GM12878 (cell line): ENCODE measurements around the gene FABP7. TPM values are rescaled to one million over a fixed set of nuclear protein-coding genes. Genes with fewer than 3 reads are reported as not detected.

Experiments used
- ATAC-seq: fragments of 200-7000 bp; cut with Tn5 transposase; 3 replicates; pipeline ENCODE4 v1.9.1; 2020; ENCODE audit warnings: mild to moderate bottlenecking, moderate library complexity
- BruUV-seq: library from RNA; stranded (reverse); fragments of 400-500 nt; replicated peaks from 2 replicates; lab custom pipeline; 2021; lab: Mats Ljungman, UMichigan
- CTCF ChIA-PET: fragments of 300-600 bp; sonication (Branson Sonifier 250); formaldehyde crosslinking; extraction: SDS; loops from one replicate; lab custom pipeline; 2021; ENCODE audit warnings: inconsistent platforms; lab: Yijun Ruan, JAX
- POLR2A ChIA-PET: fragments of 350-600 bp; formaldehyde crosslinking; extraction: SDS; loops from one replicate; lab custom pipeline; 2021; ENCODE audit warnings: inconsistent platforms; lab: Charles Lee
- RAD21 ChIA-PET: fragments of 300-600 bp; sonication (Branson Sonifier 250); formaldehyde crosslinking; loops from one replicate; lab custom pipeline; 2023; ENCODE audit warnings: antibody characterized with exemption; ENCODE audit not compliant: unreplicated experiment; lab: Charles Lee
- SMC1A ChIA-PET: fragments of 300-600 bp; sonication (Branson Sonifier 250); formaldehyde crosslinking; loops from one replicate; lab custom pipeline; 2023; ENCODE audit not compliant: unreplicated experiment, uncharacterized antibody; lab: Charles Lee
- DNase-seq: peaks from one replicate; pipeline ENCODE4 v3.0.0-alpha.2; 2011; ENCODE audit warnings: low read depth, low spot score
- FAIRE-seq: peaks from 3 replicates; lab custom pipeline; 2011; peaks lifted over from hg19 to GRCh38; lab: Jason Lieb, UNC
- H2AFZ ChIP-seq: 2 replicates; pipeline ENCODE4 v1.6.0; 2011; ENCODE audit warnings: low read depth, low read length, control low read depth; ENCODE audit not compliant: control insufficient read depth
- H3K27ac ChIP-seq: 2 replicates; pipeline ENCODE4 v1.5.1; 2011; ENCODE audit warnings: control low read depth; ENCODE audit not compliant: control insufficient read depth, insufficient read depth
- H3K27me3 ChIP-seq, 2 experiments: replicated peaks in 1 of 2; 2 replicates each; pipeline versions ENCODE4 v1.6.0 to v1.6.1; 2011; ENCODE audit warnings: low read length in 1 of 2; ENCODE audit not compliant: control insufficient read depth in 2 of 2, insufficient read depth in 2 of 2
- H3K36me3 ChIP-seq, 2 experiments: 2 replicates each; pipeline ENCODE4 v1.5.1; 2011; ENCODE audit warnings: low read length in 1 of 2; ENCODE audit not compliant: control insufficient read depth in 2 of 2, insufficient read depth in 2 of 2
- H3K4me1 ChIP-seq: 2 replicates; pipeline ENCODE4 v1.6.1; 2011; ENCODE audit warnings: mild to moderate bottlenecking, low read length, moderate library complexity, mixed read lengths; ENCODE audit not compliant: control insufficient read depth, insufficient read depth
- H3K4me2 ChIP-seq: 2 replicates; pipeline ENCODE4 v1.6.0; 2011; ENCODE audit warnings: control low read depth; ENCODE audit not compliant: control insufficient read depth, insufficient read depth
- H3K4me3 ChIP-seq: fragments of 200-600 bp; sonication (generic); 2 replicates; pipeline ENCODE4 v1.5.1; 2016
- H3K79me2 ChIP-seq: 2 replicates; pipeline ENCODE4 v1.6.0; 2011; ENCODE audit warnings: low read length; ENCODE audit not compliant: control insufficient read depth, insufficient read depth
- H3K9ac ChIP-seq: 2 replicates; pipeline ENCODE4 v1.8.0; 2011; ENCODE audit warnings: low read length, control low read depth, mixed read lengths; ENCODE audit not compliant: control insufficient read depth, insufficient read depth
- H3K9me3 ChIP-seq: replicated peaks from 3 replicates; pipeline ENCODE4 v1.5.1; 2011; ENCODE audit warnings: mild to moderate bottlenecking, low read length; ENCODE audit not compliant: control insufficient read depth, insufficient read depth
- H4K20me1 ChIP-seq: 2 replicates; pipeline ENCODE4 v1.6.0; 2011; ENCODE audit not compliant: control insufficient read depth, insufficient read depth
- E4F1 ChIP-seq: fragments of 450-650 bp; IDR thresholded peaks from 2 replicates; pipeline ENCODE4 v1.6.1; 2018; ENCODE audit warnings: borderline replicate concordance, mild to moderate bottlenecking; ENCODE audit not compliant: partially characterized antibody
- EED ChIP-seq: sonication (generic); IDR thresholded peaks from 2 replicates; pipeline ENCODE4 v1.6.1; 2016; ENCODE audit warnings: antibody characterized with exemption, low read depth
- KLF5 ChIP-seq: fragments of 450-650 bp; IDR thresholded peaks from 2 replicates; pipeline ENCODE4 v1.6.1; 2014; ENCODE audit warnings: mild to moderate bottlenecking; ENCODE audit not compliant: partially characterized antibody
- POLR2AphosphoS5 ChIP-seq: IDR thresholded peaks from 2 replicates; pipeline ENCODE4 v1.6.1; 2011; ENCODE audit warnings: mild to moderate bottlenecking, low read length, inconsistent platforms
- RBBP5 ChIP-seq: fragments of 200-600 bp; sonication (generic); conservative IDR thresholded peaks from 2 replicates; pipeline ENCODE4 v1.6.1; 2016
- RCOR1 ChIP-seq: conservative IDR thresholded peaks from 2 replicates; pipeline ENCODE4 v1.6.1; 2012; ENCODE audit warnings: low read depth, low read length, improper control_type of control experiment
- ZNF24 ChIP-seq: fragments of 450-650 bp; IDR thresholded peaks from 2 replicates; pipeline ENCODE4 v1.6.1; 2017; ENCODE audit warnings: antibody characterized with exemption, mild to moderate bottlenecking
- WGBS: methylation state at CpG from one replicate; pipeline ENCODE4 v1.1.6; 2016; ENCODE audit warnings: low lambda C conversion rate; ENCODE audit not compliant: insufficient replicate concordance, insufficient coverage; ENCODE audit errors: missing lambda C conversion rate; 5-methylcytosine and 5-hydroxymethylcytosine counted together
- in situ Hi-C: fragments of 300-500 bp; cut with MboI; formaldehyde crosslinking; loops from 9 replicates; pipeline ENCODE4 v1.14.3; 2018; ENCODE audit warnings: mixed read lengths
- intact Hi-C: fragments of 100-400 bp; cut with micrococcal nuclease; formaldehyde crosslinking; loops from one replicate; pipeline ENCODE4 v1.14.2; 2022; ENCODE audit not compliant: unreplicated experiment
- polyA plus RNA-seq, 11 experiments: library from polyadenylated mRNA; depleted of rRNA in 4 of 11; unstranded in 6 of 11; stranded (reverse) in 5 of 11; fragments of >200 nt; fragmentation: Nextera tagmentation in 4 of 11; fragmentation: Illumina TruSeq in 1 of 11; extraction: Ambion mirVana in 4 of 11; extraction: Trizol in 1 of 11; gene quantifications; 1 replicate in 1 of 11; 2 replicates in 10 of 11; pipeline versions ENCODE4 v1.2.1 to v1.2.3, GENCODE V29; 2011 to 2016; ENCODE audit warnings: inconsistent platforms in 2 of 11, missing spikeins in 2 of 11, low read depth in 1 of 11
- total RNA-seq, 4 experiments: library from RNA; depleted of rRNA in 3 of 4; stranded (reverse); fragments of >200 nt in 3 of 4; fragmentation: Illumina TruSeq in 1 of 4; extraction: Trizol in 1 of 4; gene quantifications; 2 replicates each; pipeline versions ENCODE4 v1.2.1 to v1.2.3, GENCODE V29; 2013 to 2021
- TF ChIP-seq, protein P1 (sequence below): fragments of 450-650 bp; formaldehyde crosslinking; IDR thresholded peaks from 2 replicates; pipeline ENCODE4 v1.5.0; 2022; ENCODE audit warnings: mild to moderate bottlenecking, missing genetic modification characterization

Gene FABP7
- total and polyA plus RNA-seq, 10 of the 15 experiments (the other 5 are each of a cell fraction or from before 2014, with no cell fraction given), result not detected

- Histone ChIP-seq H3K79me2 (no peaks in the 10 kb centered on the region), H3K4me1 (no peaks in the 10 kb centered on the region), H3K36me3 (no peaks in the 10 kb centered on the region), H4K20me1 (no peaks in the 10 kb centered on the region)
- no peak for DNase-seq
- ChIA-PET SMC1A (interaction anchor here (0.6 to 4.6 kb wide), 8 partner anchors 13 to 101 kb away, joined by 3 to 23 read pairs (median 4); partner anchors contain the start of gene SMPDL3A), RAD21 (interaction anchor here (1.1 kb wide), 1 partner anchor 88 kb away, joined by 3 read pairs; no protein-coding TSS in a partner anchor)
- in situ Hi-C loops, result no loop called here
- BruUV-seq, result no TSS peak
- TF ChIP-seq RBBP5 (no peak), ZNF24 (no peak), E4F1 (no peak), EED (no peak), RCOR1 (no peak), KLF5 (no peak), POLR2AphosphoS5 (no peak)
- TF ChIP-seq, protein P1, sequence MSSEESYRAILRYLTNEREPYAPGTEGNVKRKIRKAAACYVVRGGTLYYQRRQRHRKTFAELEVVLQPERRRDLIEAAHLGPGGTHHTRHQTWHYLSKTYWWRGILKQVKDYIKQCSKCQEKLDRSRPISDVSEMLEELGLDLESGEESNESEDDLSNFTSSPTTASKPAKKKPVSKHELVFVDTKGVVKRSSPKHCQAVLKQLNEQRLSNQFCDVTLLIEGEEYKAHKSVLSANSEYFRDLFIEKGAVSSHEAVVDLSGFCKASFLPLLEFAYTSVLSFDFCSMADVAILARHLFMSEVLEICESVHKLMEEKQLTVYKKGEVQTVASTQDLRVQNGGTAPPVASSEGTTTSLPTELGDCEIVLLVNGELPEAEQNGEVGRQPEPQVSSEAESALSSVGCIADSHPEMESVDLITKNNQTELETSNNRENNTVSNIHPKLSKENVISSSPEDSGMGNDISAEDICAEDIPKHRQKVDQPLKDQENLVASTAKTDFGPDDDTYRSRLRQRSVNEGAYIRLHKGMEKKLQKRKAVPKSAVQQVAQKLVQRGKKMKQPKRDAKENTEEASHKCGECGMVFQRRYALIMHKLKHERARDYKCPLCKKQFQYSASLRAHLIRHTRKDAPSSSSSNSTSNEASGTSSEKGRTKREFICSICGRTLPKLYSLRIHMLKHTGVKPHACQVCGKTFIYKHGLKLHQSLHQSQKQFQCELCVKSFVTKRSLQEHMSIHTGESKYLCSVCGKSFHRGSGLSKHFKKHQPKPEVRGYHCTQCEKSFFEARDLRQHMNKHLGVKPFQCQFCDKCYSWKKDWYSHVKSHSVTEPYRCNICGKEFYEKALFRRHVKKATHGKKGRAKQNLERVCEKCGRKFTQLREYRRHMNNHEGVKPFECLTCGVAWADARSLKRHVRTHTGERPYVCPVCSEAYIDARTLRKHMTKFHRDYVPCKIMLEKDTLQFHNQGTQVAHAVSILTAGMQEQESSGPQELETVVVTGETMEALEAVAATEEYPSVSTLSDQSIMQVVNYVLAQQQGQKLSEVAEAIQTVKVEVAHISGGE, result no peak
- TF ChIP-seq, all 136 proteins: peak for 0
- Histone ChIP-seq H3K9me3 (no peaks in the 10 kb centered on the region), H3K27me3 (0 out of 4 replicates have a peak, but pooled peaks cover 0 to 3% of the 10 kb centered on the region in 2 experiments), H3K4me3 (no peak overlapping the region), H2AFZ (no peak overlapping the region), H3K9ac (no peak overlapping the region), H3K4me2 (no peak overlapping the region), H3K27ac (no peak overlapping the region)
- WGBS, result 2% methylated on average over 3 of the region's 3 CpGs
- intact Hi-C loops, result no loop called here
- POLR2A ChIA-PET, result no interaction called here
- FAIRE-seq, result no peak
- CTCF ChIA-PET, result interaction anchor here (0.7 to 2.7 kb wide), 6 partner anchors 20 to 341 kb away, joined by 3 to 18 read pairs (median 3); no protein-coding TSS in a partner anchor
- ATAC-seq, result no peak
Observed at GRCh38 chr6:122832459-122832858, 52.9 kb downstream of the FABP7 start.
